Activated T-helper 2 cell treated with anti-CD3 and anti-CD28 coated beads, Interferon-gamma antibody, Interleukin-2, Interleukin-4, amounts not matched to agents 10 μg/mL and 5 μg/mL and 100 μg/mL, durations not matched to agents 14 hours and 24 hours and 36 hours (primary cell): ENCODE measurements around the gene IFIT1B. TPM values are rescaled to one million over a fixed set of nuclear protein-coding genes. Genes with fewer than 3 reads are reported as not detected.

Experiments used
- total RNA-seq: library from RNA; stranded (reverse); gene quantifications from 2 replicates; pipeline ENCODE4 v1.2.3, GENCODE V29; 2022

IFIT1B gene
- total RNA-seq, 1 donor from 2014 or later = not detected

Other genes with a start within 250 kb of the IFIT1B start
- not detected in 2 replicates for gene CH25H, start 170.7 kb upstream of the IFIT1B start, total RNA-seq
- gene LIPA, start 126.3 kb upstream of the IFIT1B start, total RNA-seq = 12.9 and 13.6 TPM in 2 replicates
- gene IFIT2, start 76.0 kb upstream of the IFIT1B start, total RNA-seq = 0.57 and 0.82 TPM in 2 replicates
- gene IFIT3, start 50.1 kb upstream of the IFIT1B start, total RNA-seq = 0.74 and 0.94 TPM in 2 replicates
- gene IFIT1, start 14.6 kb downstream of the IFIT1B start, total RNA-seq = 0.09 and 0.32 TPM in 2 replicates
- 4.4 and 4.8 TPM in 2 replicates for gene IFIT5, start 36.5 kb downstream of the IFIT1B start, total RNA-seq
- gene SLC16A12, start 157.5 kb downstream of the IFIT1B start, total RNA-seq = not detected in 2 replicates